PC-9 (cell line): ENCODE results near the gene MPPE1. TPM values are rescaled to one million over a fixed set of nuclear protein-coding genes. Genes with fewer than 3 reads are reported as not detected.

Source experiments
- BruUV-seq: library from RNA; stranded (reverse); fragments of 400-500 nt; replicated peaks from 2 replicates; lab custom pipeline; 2021; lab: Mats Ljungman, UMichigan
- CTCF ChIA-PET: fragments of 300-600 bp; sonication (Branson Sonifier 250); formaldehyde crosslinking; loops from one replicate; lab custom pipeline; 2022; ENCODE audit warnings: antibody characterized with exemption; lab: Charles Lee
- POLR2A ChIA-PET: fragments of 300-600 bp; sonication (Branson Sonifier 250); formaldehyde crosslinking; loops from one replicate; lab custom pipeline; 2022; ENCODE audit warnings: antibody characterized with exemption; ENCODE audit not compliant: unreplicated experiment; lab: Charles Lee
- DNase-seq, 2 experiments: peaks; one replicate each; pipeline versions ENCODE4 v3.0.0 to v3.0.0-alpha.2; 2015 to 2022; ENCODE audit warnings: mixed read lengths in 1 of 2
- H2AFZ ChIP-seq: fragments of 200-600 bp; sonication (generic); 2 replicates; pipeline ENCODE4 v1.8.1; 2017; ENCODE audit warnings: antibody characterized with exemption
- H3F3A ChIP-seq: fragments of 200-600 bp; sonication (generic); 2 replicates; pipeline ENCODE4 v1.8.1; 2017; ENCODE audit warnings: antibody characterized with exemption, mild to moderate bottlenecking, low read depth; ENCODE audit not compliant: insufficient read depth
- H3K27ac ChIP-seq: fragments of 200-600 bp; sonication (generic); 2 replicates; pipeline ENCODE4 v1.6.1; 2016; ENCODE audit warnings: mixed run types
- H3K27me3 ChIP-seq: fragments of 200-600 bp; sonication (generic); 2 replicates; pipeline ENCODE4 v1.6.1; 2016; ENCODE audit warnings: low read depth, mixed run types; ENCODE audit not compliant: insufficient read depth
- H3K36me3 ChIP-seq: fragments of 200-600 bp; sonication (generic); 2 replicates; pipeline ENCODE4 v1.6.1; 2016; ENCODE audit warnings: low read depth, mixed run types
- H3K4me1 ChIP-seq: fragments of 200-600 bp; sonication (generic); replicated peaks from 2 replicates; pipeline ENCODE4 v1.6.1; 2016; ENCODE audit warnings: mixed run types; ENCODE audit not compliant: insufficient read depth
- H3K4me2 ChIP-seq: fragments of 200-600 bp; sonication (generic); 2 replicates; pipeline ENCODE4 v1.6.1; 2017; ENCODE audit warnings: mixed run types
- H3K4me3 ChIP-seq: fragments of 200-600 bp; sonication (generic); 2 replicates; pipeline ENCODE4 v1.6.1; 2016; ENCODE audit warnings: mixed run types
- H3K79me2 ChIP-seq: fragments of 200-600 bp; sonication (generic); 2 replicates; pipeline ENCODE4 v1.6.1; 2017; ENCODE audit warnings: low read depth, mixed run types
- H3K9me2 ChIP-seq: fragments of 200-600 bp; sonication (generic); 2 replicates; pipeline ENCODE4 v1.8.1; 2017; ENCODE audit warnings: mild to moderate bottlenecking; ENCODE audit not compliant: insufficient read depth
- H3K9me3 ChIP-seq: fragments of 200-600 bp; sonication (generic); 2 replicates; pipeline ENCODE4 v1.8.1; 2016; ENCODE audit warnings: low read depth; ENCODE audit not compliant: insufficient read depth
- H4K20me1 ChIP-seq: fragments of 200-600 bp; sonication (generic); 2 replicates; pipeline ENCODE4 v1.8.1; 2017; ENCODE audit not compliant: insufficient read depth
- CTCF ChIP-seq: fragments of 200-600 bp; sonication (generic); conservative IDR thresholded peaks from 2 replicates; pipeline ENCODE4 v1.6.1; 2017; ENCODE audit warnings: mixed run types, antibody characterized with exemption, mild to moderate bottlenecking, moderate library complexity
- EZH2 ChIP-seq: fragments of 200-600 bp; sonication (generic); IDR thresholded peaks from 2 replicates; pipeline ENCODE4 v1.8.0; 2017; ENCODE audit warnings: antibody characterized with exemption, low read depth
- intact Hi-C: fragments of 100-400 bp; cut with micrococcal nuclease; formaldehyde crosslinking; loops from one replicate; pipeline ENCODE4 v1.10.0; 2022; ENCODE audit not compliant: unreplicated experiment
- total RNA-seq: library from RNA; stranded (reverse); gene quantifications from 2 replicates; pipeline ENCODE4 v1.2.3, GENCODE V29; 2021

MPPE1 gene
- total RNA-seq, 1 experiment from 2014 or later: 40.7 TPM

- Histone ChIP-seq H3K79me2 (no peaks in the 10 kb centered on the region), H3K36me3 (no peaks in the 10 kb centered on the region), H2AFZ (no peak overlapping the region), H3K27ac (peak overlapping the region; percentile 60), H3K27me3 (no peaks in the 10 kb centered on the region), H3K4me1 (peaks cover 24% of the 10 kb centered on the region), H3F3A (peaks cover 24% of the 10 kb centered on the region), H3K9me3 (no peaks in the 10 kb centered on the region), H3K4me3 (no peak overlapping the region), H4K20me1 (no peaks in the 10 kb centered on the region), H3K9me2 (no peaks in the 10 kb centered on the region), H3K4me2 (peak overlapping the region; percentile 53)
- no peak for TF ChIP-seq CTCF
- TF ChIP-seq EZH2: no peak
- BruUV-seq: no TSS peak
- peak; percentile 61 to 95 for DNase-seq
- POLR2A ChIA-PET: interaction anchor here (0.6 to 0.7 kb wide), 4 partner anchors 8 to 94 kb away, joined by 4 to 19 read pairs (median 6); partner anchors contain the start of gene IMPA2
- CTCF ChIA-PET: interaction anchor here (0.5 to 1.3 kb wide), 4 partner anchors 93 to 295 kb away, joined by 3 to 11 read pairs (median 3); partner anchors contain the start of gene IMPA2
- intact Hi-C loops: loop anchor here (1.0 to 2.0 kb wide), 3 partner anchors 27 to 59 kb away; no protein-coding TSS in a partner anchor
Observed at GRCh38 chr18:11887328-11888128, 20.6 kb downstream of the MPPE1 start.

- no peak for DNase-seq
- H3K27me3 ChIP-seq: no peaks in the 10 kb centered on the region
- H3K36me3 ChIP-seq: no peaks in the 10 kb centered on the region
- no peak overlapping the region for H2AFZ ChIP-seq
- BruUV-seq: no TSS peak
- H3K4me1 ChIP-seq: peaks cover 24% of the 10 kb centered on the region
- H3K79me2 ChIP-seq: no peaks in the 10 kb centered on the region
- H4K20me1 ChIP-seq: no peaks in the 10 kb centered on the region
- no peaks in the 10 kb centered on the region for H3K9me2 ChIP-seq
- CTCF ChIA-PET: interaction anchor here (0.5 to 1.3 kb wide), 3 partner anchors 53 to 385 kb away, joined by 3 to 5 read pairs (median 4); no protein-coding TSS in a partner anchor
- H3F3A ChIP-seq: peaks cover 24% of the 10 kb centered on the region
- TF ChIP-seq CTCF (no peak), EZH2 (no peak)
- POLR2A ChIA-PET: no interaction called here
- H3K27ac ChIP-seq: no peak overlapping the region
- no peaks in the 10 kb centered on the region for H3K9me3 ChIP-seq
- intact Hi-C loops: loop anchor here (1.0 to 2.0 kb wide), 3 partner anchors 26 to 60 kb away; no protein-coding TSS in a partner anchor
- H3K4me2 ChIP-seq: peak overlapping the region; percentile 53
- H3K4me3 ChIP-seq: no peak overlapping the region
Observed at GRCh38 chr18:11886577-11887110, 21.5 kb downstream of the MPPE1 start.

- peaks cover 24% of the 10 kb centered on the region for H3F3A ChIP-seq
- no peaks in the 10 kb centered on the region for H3K9me2 ChIP-seq
- H3K9me3 ChIP-seq: no peaks in the 10 kb centered on the region
- BruUV-seq: no TSS peak
- CTCF ChIA-PET: no interaction called here
- no peak overlapping the region for H3K4me2 ChIP-seq
- H3K79me2 ChIP-seq: no peaks in the 10 kb centered on the region
- POLR2A ChIA-PET: interaction anchor here (0.5 to 0.6 kb wide), 2 partner anchors 23 to 30 kb away, joined by 3 to 5 read pairs; no protein-coding TSS in a partner anchor
- H3K27me3 ChIP-seq: no peaks in the 10 kb centered on the region
- H4K20me1 ChIP-seq: no peaks in the 10 kb centered on the region
- TF ChIP-seq EZH2: no peak
- H3K4me1 ChIP-seq: peaks cover 24% of the 10 kb centered on the region
- DNase-seq: no peak
- intact Hi-C loops: no loop called here
- no peak overlapping the region for H3K27ac ChIP-seq
- H2AFZ ChIP-seq: no peak overlapping the region
- no peaks in the 10 kb centered on the region for H3K36me3 ChIP-seq
- H3K4me3 ChIP-seq: no peak overlapping the region
Observed at GRCh38 chr18:11885278-11885947, 22.7 kb downstream of the MPPE1 start.
